ENCODE results near the gene UGT1A5.
"Not testable (repeated sequence)": the region's sequence is repeated elsewhere in the genome, so short reads cannot be mapped to it uniquely, and the experiment has no call there.

Gene UGT1A5

DNA sequence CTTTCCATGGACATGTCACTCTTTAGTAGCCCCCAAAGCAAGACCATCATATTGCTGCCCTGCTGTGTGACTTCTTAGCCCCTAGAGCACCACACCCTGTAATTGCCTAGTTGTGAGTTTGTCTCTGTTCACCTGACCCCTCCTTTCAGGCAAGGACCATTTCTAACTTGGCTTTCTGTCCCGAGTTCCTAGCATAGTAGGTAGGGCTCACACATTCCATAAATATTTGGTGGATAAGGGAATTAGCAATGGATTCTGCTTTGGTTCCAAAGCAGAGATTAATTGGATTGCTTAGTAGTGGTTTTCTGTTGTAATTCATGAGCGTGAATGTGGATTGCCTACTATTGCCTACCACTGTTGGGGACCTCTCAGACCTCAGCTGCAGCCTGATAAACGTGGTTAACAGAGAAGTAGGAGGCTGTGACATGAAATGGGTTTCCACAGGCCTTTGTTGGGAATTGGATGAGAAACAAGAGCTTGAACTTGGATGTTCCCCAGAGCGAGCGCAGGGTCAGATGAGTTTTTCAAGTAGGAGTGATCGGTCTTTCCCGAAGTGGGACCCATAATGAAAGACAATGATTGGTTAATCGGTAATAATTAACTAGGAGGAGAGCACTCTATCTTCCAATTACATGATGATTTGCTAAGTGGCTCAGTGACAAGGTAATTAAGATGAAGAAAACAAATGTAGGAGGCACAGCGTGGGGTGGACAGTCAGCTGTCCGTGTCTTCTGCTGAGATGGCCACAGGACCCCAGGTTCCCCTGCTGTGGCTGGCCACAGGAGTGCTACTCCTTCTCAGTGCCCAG lies 34.0 kb downstream of the UGT1A5 start:
- DNase-seq (ENCODE audit: low read depth), result no peak

DNA sequence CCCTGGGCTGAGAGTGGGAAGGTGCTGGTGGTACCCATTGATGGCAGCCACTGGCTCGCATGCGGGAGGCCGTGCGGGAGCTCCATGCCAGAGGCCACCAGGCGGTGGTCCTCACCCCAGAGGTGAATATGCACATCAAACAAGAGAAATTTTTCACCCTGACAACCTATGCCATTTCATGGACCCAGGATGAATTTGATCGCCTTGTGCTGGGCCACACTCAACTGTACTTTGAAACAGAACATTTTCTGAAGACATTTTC lies 34.5 kb downstream of the UGT1A5 start:
- DNase-seq (ENCODE audit: low read depth), result no peak

- not testable (repeated sequence) for DNase-seq (ENCODE audit: low read depth)
Measured at GRCh38 chr2:233750689-233751088, 38.0 kb downstream of the UGT1A5 start.

DNA sequence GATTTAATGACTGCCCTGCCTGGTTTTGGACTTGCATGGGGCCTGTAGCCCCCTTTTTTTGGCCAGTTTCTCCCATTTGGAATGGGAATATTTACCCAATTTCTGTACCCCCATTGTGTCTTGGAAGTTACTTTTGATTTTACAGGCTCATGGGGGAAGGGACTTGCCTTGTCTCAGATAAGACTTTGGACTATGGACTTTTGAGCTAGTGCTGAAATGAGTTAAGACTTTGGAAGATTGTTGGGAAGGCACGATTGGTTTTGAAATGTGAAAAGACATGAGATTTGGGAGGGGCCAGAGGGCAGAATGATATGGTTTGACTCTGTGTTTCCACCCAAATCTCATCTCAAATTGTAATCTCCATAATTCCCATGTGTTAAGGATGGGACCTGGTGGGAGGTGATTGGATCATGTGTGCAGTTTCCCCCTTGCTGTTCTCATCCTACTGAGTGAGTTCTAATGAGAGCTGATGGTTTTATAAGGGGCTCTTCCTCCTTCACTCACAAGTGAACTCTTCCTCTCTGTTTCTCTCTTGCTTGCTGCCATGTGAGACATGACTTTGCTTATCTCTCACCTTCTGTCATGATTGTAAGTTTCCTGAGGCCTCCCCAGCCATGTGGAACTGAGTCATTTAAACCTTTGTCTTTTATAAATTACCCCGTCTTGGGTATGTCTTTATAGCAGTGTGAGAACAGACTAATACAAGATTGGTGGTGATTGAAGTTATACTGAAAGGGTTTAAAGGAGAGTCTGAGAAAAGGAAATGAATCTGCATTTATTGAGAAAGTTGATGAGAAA lies 38.7 kb downstream of the UGT1A5 start:
- not testable (repeated sequence) for DNase-seq (ENCODE audit: low read depth)

- no peak for DNase-seq (ENCODE audit: low read depth)
Measured at GRCh38 chr2:233754872-233755611, 42.3 kb downstream of the UGT1A5 start.

- no peak for DNase-seq (ENCODE audit: low read depth)
Measured at GRCh38 chr2:233756429-233757081, 43.8 kb downstream of the UGT1A5 start.

DNA sequence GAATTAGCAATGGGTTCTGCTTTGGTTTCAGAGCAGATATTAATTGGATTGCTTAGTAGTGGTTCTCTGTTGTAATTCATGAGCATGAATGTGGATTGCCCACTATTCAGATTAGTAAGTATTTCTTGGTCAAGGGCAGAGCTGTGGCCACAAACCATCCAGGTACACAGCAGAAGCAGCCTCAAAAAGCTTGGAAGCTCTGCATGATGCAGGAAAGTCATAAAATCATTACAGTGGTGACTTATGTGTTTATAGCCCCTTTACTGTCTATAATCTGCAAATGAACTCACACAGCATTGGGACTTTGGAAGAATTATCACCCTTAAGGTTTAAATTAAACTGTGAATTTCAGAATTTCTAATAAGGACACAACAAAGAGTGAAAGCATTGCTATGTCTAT lies 45.4 kb downstream of the UGT1A5 start:
- no peak for DNase-seq (ENCODE audit: low read depth)

- no peak for DNase-seq (ENCODE audit: low read depth)
Measured at GRCh38 chr2:233758849-233759248, 46.1 kb downstream of the UGT1A5 start.

GRCh38 chr2:233760043-233760442 lies 47.3 kb downstream of the UGT1A5 start, which contains the start of gene UGT1A1:
UGT1A1 (plus strand) TSS chr2:233760270; CDS start chr2:233760288, 18 bp downstream.
- no peak for DNase-seq (ENCODE audit: low read depth)

DNA sequence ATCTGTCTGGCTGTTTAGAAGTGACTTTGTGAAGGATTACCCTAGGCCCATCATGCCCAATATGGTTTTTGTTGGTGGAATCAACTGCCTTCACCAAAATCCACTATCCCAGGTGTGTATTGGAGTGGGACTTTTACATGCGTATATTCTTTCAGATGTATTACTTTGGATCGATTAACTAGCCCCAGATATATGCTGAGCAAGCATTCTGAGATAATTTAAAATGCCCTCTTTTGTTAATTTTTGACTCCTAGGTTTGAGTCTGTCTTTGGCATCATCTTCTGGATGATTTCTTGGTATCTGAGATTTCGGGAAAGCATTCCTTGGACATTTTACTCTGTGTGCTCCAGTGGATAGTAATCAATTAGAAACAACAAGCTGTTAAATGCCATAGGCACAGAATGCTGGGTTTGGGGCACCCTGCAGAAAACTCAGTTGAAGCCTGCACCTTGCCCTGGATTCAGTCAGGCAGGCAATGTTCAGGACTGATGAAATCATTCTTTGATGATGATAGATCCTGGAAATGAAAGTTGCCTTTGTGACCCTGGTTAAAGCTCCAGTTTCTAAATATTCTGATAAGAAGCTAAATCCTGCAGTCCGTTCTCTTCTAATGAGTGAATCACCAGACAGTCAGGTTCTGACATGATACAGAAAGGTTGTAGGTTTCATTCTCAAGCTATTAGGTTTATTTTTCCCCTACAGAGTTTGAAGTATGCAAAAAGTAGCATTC lies 48.5 kb downstream of the UGT1A5 start:
- DNase-seq (ENCODE audit: low read depth), result no peak

DNA sequence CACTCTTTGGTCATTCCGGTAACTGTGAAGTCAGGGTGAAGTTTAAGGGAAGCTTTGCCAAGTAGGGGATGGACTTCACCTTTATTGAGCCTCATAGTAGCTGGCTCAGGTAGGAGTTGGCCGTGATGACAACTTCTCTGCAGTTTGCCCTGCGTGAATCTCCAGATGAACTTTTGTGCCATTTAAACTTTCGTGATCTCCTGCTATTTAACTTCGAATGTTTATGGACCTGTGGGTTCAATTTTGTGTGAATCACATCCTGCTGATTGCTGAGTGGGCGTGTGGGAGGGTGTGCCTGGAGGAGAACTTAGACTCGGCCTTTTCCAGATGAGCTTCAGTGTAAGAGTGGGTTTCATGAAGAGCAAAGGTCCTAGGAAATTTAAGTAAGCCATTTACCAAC lies 51.6 kb downstream of the UGT1A5 start:
- no peak for DNase-seq (ENCODE audit: low read depth)

DNA sequence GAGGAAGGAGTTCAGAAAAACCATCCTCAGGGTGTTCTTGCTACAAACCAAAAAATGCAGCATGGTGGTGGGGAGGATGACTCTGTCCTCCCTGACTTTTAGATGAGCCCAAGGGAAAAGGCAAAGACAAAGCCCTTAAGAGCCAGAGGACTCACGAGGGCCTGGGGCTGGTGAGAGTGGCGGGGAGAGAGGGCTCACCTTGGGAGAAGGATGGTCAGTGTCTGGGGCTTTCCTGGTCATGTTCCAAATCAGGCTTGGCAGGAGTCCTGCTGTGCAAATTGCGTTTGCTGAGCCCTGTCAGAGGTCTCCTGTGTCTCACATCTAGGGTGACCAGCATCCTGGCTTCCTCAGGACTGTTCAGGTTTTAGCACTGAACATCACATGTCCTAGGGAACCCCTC lies 52.1 kb downstream of the UGT1A5 start:
- no peak for DNase-seq (ENCODE audit: low read depth)

- no peak for DNase-seq (ENCODE audit: low read depth)
Measured at GRCh38 chr2:233766416-233766815, 53.7 kb downstream of the UGT1A5 start.

- DNase-seq (ENCODE audit: low read depth), result no peak
Measured at GRCh38 chr2:233768076-233768475, 55.4 kb downstream of the UGT1A5 start.

- DNase-seq (ENCODE audit: low read depth), result no peak
Measured at GRCh38 chr2:233769260-233769659, 56.6 kb downstream of the UGT1A5 start.

- DNase-seq (ENCODE audit: low read depth), result no peak
Measured at GRCh38 chr2:233772153-233772552, 59.4 kb downstream of the UGT1A5 start.

- DNase-seq (ENCODE audit: low read depth), result no peak
Measured at GRCh38 chr2:233772583-233772982, 59.9 kb downstream of the UGT1A5 start.

DNA sequence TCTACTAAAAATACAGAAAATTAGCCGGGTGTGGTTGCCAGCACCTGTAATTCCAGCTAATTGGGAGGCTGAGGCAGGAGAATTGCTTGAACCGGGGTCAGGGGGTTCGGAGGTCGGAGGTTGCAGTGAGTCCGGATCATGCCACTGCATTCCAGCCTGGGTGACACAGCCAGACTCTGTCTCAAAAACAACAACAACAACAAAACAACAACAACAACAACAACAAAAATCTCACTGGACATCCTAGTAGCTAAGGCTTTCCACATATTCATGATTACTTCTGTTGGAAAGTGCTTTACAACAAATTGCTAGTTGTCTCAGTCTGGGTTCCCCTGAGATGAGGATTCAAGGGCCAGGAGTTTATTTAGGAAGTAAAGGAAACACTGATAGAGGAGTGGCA lies 61.1 kb downstream of the UGT1A5 start:
- no peak for DNase-seq (ENCODE audit: low read depth)

GRCh38 chr2:233775414-233775813 lies 62.7 kb downstream of the UGT1A5 start:
- no peak for DNase-seq (ENCODE audit: low read depth)

DNA sequence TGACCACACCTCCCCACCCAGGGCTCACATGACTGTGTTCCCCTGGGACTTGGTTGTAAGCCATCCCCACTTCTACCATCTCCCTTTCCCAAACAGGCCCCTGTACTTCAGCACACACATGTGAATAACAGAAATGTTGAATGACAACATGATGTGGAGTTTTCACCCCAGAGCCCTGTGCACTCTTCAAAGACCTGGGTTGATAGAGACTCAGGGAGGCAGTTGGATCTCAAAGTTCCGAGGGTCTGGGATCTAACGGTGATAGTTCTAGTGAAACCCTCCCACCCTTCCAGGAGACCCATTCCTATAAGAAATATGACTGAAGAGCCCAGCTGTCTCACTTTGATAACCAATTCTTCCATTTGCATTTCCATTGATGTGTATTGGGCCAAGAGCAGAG lies 65.3 kb downstream of the UGT1A5 start, which contains the start of gene MROH2A:
Gene MROH2A, plus strand, starts transcription at position 301 of the 400 bp plus-strand sequence. CDS start 1,029 bp downstream, outside the sequence.
- no peak for DNase-seq (ENCODE audit: low read depth)

- no peak for DNase-seq (ENCODE audit: low read depth)
Measured at GRCh38 chr2:233779722-233780121, 67.0 kb downstream of the UGT1A5 start.
